ENCODE results near the gene ATP8B3. TPM values are rescaled to one million over a fixed set of nuclear protein-coding genes. Genes with fewer than 3 reads are reported as not detected.
A peak's percentile ranks its signal among the peaks of the same experiment; 100 is the strongest.

The ATP8B3 gene
- total RNA-seq, 1 experiment from 2014 or later = 9.6 TPM

DNA sequence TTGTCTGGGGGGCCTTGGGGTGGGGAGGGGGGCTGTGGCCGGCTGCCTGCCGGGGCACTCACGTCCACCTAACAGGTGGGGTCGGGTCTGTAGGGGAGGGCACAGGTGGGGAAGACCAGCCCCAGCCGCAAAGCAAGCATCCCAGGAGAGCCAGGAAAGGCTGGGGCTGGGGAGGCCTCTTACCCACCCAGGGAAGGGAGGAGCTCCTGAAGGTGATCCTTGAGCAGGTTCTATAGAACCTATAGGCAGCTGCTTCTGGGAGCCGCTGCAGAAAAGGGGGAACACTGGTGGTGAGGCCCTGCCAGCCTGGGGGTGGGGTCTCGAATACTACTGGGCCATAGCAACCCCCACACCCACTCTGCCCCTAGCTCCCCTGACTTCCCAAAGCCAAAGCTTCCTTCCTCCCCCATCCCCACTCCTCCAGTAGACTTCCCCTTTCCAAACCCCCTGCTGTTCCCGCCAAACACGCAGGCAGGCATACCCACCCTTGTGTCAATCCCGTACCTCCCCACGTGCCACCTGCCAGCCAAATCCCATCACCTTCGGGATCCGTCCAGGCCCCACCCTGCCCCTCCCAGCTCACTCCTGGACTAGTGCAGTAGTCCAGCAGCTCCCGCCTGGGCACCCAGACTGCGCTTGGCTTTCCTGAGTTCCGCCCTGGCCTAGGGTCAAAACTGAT lies 45.7 kb upstream of the ATP8B3 start:
- Histone ChIP-seq H3K18ac (ENCODE audit: insufficient read length, low read depth, low read length) (no peak overlapping the region), H4K91ac (ENCODE audit: insufficient read length, low read depth, low read length) (no peak overlapping the region), H3K27ac (ENCODE audit: insufficient read length, low read depth, low read length) (no peak overlapping the region), H2BK120ac (ENCODE audit: low read depth, low read length, poor library complexity, severe bottlenecking) (no peak overlapping the region), H3K79me2 (ENCODE audit: insufficient read depth, low read length) (peaks cover 36% of the 10 kb centered on the region; the same call in 1 of the 2 replicates), H3K9me3 (ENCODE audit: control insufficient read depth, low read depth, low read length) (no peaks in the 10 kb centered on the region), H2BK5ac (ENCODE audit: insufficient read length, low read length) (no peak overlapping the region), H4K8ac (replicated peaks; ENCODE audit: insufficient read length, low read depth, low read length) (no peak overlapping the region), H2AK5ac (ENCODE audit: insufficient read length, low read length) (no peak overlapping the region), H3K56ac (ENCODE audit: insufficient read length, low read depth, low read length) (no peak overlapping the region), H3K4me2 (ENCODE audit: insufficient read depth, insufficient read length, low read length) (peak overlapping the region; percentile 35), H2BK20ac (ENCODE audit: low read depth, low read length, poor library complexity, severe bottlenecking) (no peak overlapping the region), H3K4ac (ENCODE audit: low read depth, low read length) (no peak overlapping the region), H3T11ph (ENCODE audit: low read length) (no peak overlapping the region), H3K14ac (ENCODE audit: insufficient read depth, low read length) (no peak overlapping the region; the same call in 1 of the 2 replicates), H3K23ac (ENCODE audit: insufficient read length, low read depth, low read length) (no peak overlapping the region), H4K5ac (ENCODE audit: insufficient read length, low read depth, low read length) (no peak overlapping the region), H3K9ac (ENCODE audit: extremely low read depth, insufficient read length, low read length) (no peak overlapping the region), H3K23me2 (ENCODE audit: insufficient read length, low read depth, low read length, poor library complexity, severe bottlenecking) (peaks cover 20% of the 10 kb centered on the region), H2BK15ac (ENCODE audit: low read depth, low read length) (no peak overlapping the region), H3K27me3 (ENCODE audit: insufficient read depth, low read length) (no peaks in the 10 kb centered on the region; the same call in 1 of the 2 replicates), H2BK12ac (ENCODE audit: insufficient read length, low read depth, low read length) (no peak overlapping the region), H4K20me1 (ENCODE audit: control insufficient read depth, insufficient read depth, insufficient read length) (no peaks in the 10 kb centered on the region), H2AFZ (ENCODE audit: low read length) (no peak overlapping the region), H3K4me1 (ENCODE audit: insufficient read depth, low read length) (peaks cover 7% of the 10 kb centered on the region; the same call in 1 of the 2 replicates), H3K79me1 (ENCODE audit: insufficient read depth, low read depth, low read length, poor library complexity, severe bottlenecking) (peaks cover 14% of the 10 kb centered on the region)
- Mint-ChIP-seq H3K27me3 (ENCODE audit: low read depth) (peaks cover 6% of the 10 kb centered on the region), H3K4me3 (peak overlapping the region; percentile 38 to 68; a peak in 4 of 5 replicates), H3K27ac (no peak overlapping the region), H3K9me3 (no peaks in the 10 kb centered on the region; a peak in 1 of 5 replicates), H3K36me3 (ENCODE audit: insufficient read depth in 1 of 3, low read depth in 3 of 3) (peaks cover 0 to 4% (median 0%) of the 10 kb centered on the region in 3 experiments; a peak in 2 of 7 replicates), H3K4me1 (peaks cover 43 to 72% of the 10 kb centered on the region in 2 experiments)
- DNase-seq = no peak
- TF ChIP-seq CTCF (conservative IDR thresholded peaks at IDR 0.05) = no peak
- WGBS (ENCODE audit: extremely low coverage, insufficient read length, low lambda C conversion rate) = no CpG with 5 or more reads among the region's 16 CpGs

All from H9 (cell line).